CD4-positive, alpha-beta T cell treated with Interleukin-10 for 1 hour (primary cell): ENCODE data around the gene ADAM10.

ENCODE experiments used
- DNase-seq: peaks from one replicate; pipeline ENCODE4 v3.0.0-alpha.2; 2020

Gene ADAM10

DNA sequence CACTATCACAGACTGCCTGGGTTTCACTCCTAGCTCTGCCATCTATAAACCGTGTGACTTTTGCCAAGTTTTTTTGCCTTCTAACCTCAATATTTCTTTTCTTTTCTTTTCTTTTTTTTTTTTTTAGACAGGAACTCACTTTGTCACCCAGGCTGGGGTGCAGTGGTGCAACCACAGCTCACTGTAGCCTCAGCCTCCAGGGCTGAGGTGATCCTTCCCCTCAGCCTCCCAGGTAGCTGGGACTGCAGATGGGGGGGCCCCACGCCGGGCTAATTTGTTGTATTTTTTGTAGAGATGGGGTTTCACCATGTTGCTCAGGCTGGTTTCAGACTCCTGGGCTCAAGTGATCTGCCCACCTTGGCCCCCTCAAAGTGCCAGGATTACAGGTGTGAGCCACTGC lies 3.2 kb upstream of the ADAM10 start:
- DNase-seq = no peak

DNA sequence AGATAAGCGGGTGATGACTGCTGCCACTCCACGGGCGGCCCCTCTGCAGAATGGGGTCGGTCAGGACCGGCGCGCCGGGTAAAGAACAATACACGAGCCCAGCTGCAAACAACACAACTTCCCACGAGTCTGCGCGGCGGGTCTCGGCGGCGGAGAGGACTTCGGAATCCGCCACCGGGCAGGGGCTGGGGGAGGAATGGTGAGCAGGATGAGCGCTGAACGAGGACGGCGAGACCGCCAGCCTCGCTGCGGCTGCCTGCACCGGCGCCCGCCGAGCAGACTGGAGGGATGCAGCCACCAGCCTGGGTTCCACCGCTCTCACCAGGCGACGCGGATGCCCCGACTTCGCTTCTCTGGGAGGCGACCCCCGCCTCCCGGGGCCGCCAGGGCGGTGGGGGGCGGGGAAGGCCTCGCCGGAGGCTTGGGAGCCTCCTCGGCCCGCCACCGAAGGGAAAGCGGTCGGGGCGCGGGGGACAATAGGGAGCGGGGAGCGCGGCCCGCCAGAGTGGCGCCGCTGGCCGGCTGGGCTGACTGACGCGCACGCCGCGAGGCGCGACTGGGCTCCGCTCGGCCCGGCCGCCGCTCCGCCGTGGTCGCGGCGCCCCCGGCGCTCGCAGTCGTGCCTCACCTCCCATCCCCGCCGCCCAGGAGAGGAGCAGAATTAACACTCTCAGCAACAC lies 515 bp downstream of the ADAM10 start:
- DNase-seq = peak; percentile 33

DNA sequence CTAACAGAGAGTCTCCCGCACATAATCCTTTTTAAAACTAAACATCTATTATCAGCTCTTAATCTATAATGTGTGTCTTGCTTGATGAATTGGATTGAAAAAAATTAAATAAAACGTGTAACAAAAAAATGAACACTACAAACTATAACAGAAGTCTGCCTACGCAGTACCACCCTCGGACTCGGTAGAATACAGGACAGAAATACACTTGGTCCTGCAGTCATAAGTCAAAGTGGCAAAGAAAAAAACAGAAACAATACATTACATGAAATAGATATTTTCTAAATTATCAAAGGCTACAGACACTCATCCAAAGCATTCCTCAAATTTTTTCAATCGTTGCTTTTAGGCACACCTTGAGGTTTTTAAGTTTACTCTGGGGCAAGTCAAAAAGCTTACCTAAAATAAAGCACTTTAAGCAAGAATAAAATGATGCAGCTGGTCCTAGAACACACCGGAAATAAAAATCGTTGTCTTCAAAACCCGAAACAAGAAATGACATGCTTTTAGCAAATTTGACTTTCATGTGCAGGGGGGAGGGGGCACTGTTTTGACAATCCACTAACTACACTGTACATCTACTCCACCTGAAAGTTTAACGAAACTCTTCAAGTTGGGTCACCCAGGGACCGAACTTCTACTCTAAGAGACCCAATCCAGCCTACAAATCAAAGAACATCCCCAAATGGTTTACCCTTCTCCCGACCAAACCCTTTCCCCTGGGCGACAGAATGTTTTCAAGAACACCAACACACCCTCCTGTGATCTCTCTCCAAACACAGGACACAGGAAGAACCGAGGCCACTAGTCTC lies 1.3 kb downstream of the ADAM10 start:
- DNase-seq = peak; percentile 43

DNA sequence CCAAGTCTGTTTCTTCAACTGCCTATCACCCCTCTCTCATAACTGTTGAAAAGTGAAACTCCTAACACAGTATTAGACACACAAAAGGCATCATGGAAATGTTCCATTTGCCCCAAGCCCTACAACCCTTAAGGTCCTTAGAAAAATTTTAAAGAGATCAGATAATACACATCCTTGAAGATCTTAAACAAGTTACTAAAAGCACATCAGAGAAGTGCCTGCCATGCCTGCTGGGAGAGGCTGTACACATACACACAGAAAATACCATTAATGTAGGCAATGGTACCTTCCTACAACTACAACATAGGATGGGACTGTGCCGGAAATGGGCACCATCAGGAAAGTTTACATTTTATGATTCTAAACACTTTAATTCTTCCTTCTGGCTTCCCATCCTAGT lies 3.3 kb downstream of the ADAM10 start:
- no peak for DNase-seq

DNA sequence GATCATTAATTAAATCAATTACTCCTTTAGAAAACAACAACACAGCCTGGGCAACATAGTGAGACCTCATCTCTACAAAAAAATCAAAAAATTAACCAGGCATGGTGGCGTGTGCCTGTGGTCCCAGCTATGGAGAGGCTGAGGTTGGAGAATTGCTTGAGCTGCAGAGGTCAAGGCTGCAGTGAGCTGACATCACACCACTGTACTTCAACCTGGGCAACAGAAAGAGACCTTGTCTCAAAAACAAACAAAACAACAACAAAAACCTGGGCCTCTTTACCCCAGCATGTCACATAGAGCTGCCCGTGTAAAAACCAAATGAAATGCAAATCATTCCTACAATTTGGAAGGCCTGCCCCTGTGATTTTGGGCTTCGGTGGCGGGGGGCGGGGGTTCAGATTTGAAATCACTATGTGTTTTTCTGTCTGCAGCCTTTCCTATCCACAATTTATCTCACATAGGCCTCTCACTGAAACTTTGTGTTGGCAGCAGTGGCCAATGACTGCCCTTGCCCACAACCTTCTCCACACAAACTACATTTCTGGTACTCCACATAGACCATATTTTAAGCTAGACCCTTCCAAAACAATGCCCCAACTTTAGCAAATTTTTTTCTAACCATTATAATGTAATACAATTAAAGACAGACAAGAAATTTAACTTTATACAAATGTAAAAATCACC lies 6.5 kb downstream of the ADAM10 start:
- no peak for DNase-seq

DNA sequence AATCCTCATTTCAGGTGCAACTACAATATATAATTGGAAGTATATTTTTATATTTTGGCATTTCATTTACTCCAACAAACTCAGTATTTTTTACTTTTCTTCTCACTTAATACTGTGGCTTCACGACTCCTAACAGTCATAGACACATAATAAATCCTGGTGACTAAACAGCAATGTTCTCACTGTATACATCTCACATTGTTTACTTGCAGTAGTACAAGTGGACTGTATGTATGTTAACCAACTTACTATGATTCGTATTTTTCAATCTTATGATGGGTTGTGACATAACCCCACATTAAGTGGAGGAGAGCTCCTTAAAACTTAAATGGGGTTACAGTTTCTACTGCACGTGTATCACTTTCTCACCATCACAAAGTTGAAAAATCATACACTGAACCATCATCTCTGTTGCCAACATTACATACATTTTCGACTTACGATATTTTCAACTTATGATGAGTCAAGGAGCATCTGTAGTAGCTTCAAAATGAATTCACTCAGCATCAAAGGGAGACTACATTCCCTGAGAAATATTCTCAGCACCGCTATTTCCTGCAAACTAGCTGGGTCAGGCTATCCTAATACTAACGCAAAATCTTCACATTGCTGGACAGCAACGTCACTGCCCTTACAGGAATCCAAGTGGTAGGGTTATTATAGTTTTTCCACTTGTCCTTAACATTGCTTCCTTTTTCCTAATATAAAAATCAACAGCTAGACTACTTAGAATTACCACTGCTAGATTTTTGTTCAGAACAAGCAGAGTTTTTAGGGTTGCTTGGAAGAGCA lies 7.3 kb downstream of the ADAM10 start:
- DNase-seq = no peak

DNA sequence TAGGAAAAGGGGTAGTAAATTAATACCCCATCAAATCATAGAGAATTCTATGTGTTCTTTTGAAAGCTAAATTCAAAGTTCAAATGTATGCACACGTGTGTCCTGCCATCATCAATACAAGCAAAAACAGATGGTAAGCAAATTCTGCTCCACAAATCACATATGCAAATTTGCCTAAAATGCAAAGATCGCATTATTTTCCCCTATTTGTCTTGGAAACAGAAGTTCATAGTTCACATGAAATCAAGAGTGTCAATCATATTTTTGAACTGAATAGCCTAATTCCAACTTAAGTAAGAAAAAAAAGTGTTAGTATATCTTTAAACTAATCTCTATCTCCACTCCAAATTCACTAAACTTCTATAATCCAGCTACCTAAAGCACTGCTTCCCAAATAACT lies 8.5 kb downstream of the ADAM10 start:
- DNase-seq = no peak

DNA sequence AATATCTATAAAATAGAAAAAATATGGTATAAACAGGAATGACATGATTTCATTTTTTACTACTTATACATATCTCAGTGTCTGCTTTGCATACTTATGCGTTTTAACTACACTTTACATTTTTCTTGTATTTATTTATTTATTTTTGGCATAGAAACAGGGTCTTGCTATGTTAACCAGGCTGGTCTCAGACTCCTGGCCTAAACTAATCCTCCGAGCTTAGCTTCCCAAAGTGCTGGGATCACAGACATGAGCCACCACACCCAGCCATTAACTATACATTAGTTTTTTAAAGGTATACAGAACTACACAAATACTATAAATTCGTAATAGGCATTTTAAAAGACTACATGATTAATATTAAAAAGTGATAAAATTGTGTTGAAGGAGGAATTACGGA lies 9.1 kb downstream of the ADAM10 start:
- DNase-seq = no peak

DNA sequence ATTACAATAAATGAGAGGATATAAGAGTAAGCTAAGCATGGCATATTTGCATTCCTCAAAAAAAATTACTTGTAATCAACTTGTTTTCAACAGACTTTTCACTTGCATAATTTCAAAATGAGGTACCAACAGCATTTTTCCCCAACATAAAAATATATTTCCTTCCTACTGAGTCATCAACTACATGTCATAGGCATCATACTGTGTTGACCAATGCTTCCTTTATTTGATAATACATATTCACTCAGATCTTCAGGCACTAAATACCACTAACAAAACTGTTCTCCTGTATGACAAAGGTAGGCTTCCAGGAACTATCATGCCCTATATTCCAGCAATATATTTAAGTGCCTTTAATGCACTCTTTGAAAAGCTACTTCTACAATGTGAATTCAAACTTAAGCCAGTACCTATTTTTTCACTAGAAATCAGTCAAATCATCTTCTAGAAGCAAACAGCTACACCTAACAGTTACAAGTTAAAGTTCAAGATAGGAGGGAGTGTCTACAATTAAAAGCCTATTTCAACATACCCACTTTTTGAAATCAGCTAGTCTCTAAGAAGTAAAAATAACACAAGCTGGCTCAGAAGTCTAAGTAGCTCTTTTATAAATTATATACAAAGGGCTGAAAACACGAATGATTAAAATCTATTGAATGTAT lies 11.3 kb downstream of the ADAM10 start:
- no peak for DNase-seq

DNA sequence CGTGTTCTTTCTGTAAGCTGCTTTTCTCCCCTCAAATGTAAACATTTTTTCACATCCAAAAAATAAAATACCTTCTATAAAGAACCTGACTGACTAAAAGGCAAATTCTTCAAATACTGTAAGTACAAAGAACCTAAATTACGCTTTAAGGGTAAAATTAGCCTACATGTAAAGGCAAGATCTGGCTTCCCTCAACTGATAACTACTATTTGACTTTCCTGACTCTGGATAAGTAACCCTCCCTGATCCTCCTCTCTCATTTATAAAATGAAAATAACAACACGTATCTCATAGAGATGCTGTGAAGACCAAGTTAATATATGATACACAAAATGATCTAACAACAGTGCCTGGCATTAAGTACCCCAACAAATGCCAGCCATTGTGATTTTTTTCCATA lies 12.2 kb downstream of the ADAM10 start:
- no peak for DNase-seq

DNA sequence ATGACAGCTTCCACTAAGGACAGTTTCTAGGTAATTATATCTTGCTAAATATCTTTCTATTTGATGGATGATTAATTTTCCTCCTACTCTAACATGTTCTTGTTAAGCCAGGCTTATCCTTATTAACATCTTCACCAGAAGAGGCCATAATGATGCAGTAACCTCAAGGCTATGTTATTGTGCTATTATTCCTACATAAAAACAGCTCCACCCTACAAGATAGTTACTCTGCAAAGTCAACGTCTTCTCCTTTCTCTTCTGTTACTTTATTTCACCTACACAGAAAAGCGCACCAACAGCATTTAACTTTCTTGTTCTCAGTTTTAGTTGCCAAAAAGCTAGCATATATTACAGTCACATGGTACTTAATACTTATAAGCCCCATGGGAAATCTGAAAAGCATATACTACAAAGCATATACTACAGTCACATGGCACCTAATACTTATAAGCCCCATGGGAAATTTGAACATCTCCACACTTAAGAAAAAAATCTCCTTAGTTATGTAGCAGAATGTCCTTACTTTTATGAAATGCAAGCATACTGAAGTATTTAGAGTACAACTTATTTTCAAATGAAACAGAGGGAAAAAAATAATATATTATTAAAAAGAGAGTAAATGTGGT lies 13.4 kb downstream of the ADAM10 start:
- no peak for DNase-seq

DNA sequence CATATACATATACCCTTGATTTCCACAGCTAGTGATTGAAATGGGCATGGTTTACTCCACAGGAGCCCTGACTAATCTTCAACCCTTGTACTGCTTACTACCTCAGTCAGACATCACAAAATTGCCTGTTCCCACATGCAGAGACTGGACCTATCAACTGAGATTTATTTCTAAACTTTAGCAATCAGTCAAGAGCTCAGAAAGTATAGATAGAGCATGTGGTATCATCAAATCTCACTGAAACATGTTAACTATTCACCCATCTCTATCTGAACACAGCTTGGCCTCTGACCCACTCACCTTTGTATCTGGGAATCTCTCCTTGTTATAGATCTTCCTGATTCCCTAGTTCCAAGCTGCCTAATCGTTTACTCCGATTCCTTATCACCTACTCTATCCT lies 14.6 kb downstream of the ADAM10 start:
- no peak for DNase-seq

DNA sequence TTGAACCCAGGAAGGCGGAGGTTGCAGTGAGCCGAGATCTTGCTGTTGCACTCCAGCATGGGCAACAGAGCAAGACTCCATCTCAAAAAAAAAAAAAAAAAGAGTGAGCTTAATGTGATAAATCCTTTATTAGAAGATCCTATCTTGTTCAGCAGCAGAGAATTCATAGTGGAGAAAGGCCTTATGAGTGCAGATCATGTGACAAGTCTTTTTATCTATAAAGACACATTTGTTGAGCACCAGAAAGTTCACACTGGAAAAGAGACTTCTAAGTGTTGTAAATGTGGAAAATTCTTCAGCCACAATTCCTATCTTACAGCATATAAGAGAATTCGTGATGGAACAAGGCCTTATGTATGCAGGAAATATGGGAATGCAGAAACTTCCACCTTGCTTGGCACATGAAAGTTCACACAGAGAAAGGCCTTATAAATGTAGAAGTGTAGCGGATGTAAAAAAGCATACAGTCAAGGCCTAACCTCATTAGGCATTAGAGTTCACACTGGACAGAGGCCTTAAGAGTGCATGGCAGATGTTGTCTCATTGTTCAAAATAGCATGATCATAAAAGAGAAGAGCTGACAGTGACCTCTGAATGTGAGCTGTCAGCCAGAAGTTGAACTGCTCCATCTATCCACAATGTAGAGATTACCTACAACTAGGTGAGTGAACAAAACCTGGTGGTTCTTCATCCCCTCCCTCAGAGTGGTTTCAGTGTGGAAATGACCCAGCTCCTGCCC lies 16.7 kb downstream of the ADAM10 start:
- DNase-seq = no peak

DNA sequence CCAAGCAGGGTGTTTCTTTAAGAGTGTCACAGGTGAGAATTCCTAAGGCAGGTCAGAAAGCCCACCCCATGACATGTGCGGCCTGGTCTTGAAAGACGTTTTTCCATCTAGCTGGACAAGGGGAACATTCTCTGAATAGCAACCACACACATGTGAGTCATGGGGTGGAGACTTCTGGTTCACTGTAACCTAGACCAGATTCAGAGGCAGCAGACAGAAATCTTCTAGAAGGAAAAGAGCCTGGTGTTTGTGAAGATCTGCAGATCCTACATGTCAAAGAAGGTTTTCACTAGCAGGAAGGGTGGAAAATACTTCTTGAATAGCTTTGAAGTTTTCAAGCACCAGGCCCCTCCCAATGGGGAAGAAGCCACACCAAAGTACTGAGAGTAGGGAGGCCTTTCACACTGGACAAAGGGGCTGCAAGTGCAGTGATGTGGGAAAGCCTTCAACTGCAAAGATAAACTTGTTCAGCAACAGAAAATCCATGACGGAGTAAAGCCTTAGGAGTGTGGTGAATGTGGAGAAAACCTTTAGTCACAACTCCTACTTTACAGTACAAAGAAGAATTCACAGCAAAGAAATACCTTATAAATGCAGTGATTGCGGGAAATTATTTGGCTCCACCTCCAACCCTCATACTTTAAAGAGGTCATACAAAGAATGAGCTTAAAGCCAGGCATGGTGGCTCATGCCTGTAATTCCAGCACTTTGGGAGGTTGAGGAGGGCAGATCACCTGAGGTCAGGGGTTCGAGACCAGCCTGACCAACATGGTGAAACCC lies 17.6 kb downstream of the ADAM10 start:
- no peak for DNase-seq

DNA sequence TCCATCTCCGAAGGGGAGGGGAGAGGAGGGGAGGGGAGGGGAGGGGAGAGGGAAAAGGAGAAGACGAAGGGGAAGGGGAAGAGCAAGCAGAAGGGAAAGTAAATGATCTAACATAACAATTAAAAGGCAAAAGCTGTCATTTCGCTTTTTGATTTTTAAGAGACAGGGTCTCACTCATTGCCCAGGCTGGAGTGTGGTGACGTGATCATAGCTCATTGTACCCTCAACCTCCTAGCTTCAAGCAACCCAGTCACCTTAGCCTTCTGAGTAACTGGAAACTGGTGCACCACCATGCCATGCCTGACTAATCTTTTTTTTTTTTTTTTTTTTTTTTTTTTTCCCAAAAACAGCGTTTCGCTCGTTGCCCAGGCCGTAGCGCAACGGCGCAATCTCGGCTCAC lies 22.6 kb downstream of the ADAM10 start:
- no peak for DNase-seq

DNA sequence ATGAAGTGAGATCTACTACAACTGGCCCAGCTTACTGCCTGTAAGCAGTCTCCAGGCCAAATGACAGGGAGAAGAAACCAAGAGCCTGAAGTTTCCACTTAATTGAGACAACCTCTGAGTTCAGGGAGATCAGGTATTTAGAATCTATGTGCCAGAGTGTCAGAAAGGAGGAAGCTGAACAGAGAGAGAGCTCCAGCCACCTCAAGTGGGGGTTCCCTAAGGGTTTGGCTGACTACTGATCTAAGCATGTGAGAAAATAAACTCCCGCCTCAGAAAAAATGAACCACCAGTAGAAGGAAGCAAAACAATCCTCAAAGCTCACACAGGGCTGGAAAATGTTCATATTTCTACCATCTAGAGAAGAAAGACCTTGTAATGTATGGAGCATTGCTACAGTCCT lies 25.0 kb downstream of the ADAM10 start:
- DNase-seq = no peak

DNA sequence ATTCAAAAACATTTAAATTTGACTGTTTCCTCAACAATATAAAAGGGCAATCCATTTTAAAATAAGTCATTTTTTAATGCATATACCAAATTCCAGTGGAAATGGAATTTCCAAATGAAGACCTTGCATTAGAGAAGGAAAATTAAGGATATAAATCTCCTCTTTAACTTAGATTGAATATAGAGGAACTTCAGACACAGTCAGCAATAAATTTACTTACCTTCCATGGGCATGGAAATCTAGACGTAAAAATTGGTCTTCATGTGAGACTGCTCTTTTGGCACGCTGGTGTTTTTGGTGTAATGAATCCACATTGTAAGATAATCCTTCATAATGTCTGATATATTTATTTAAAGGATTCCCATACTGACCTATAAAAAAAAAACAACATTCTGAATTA lies 32.1 kb downstream of the ADAM10 start:
- DNase-seq = no peak

DNA sequence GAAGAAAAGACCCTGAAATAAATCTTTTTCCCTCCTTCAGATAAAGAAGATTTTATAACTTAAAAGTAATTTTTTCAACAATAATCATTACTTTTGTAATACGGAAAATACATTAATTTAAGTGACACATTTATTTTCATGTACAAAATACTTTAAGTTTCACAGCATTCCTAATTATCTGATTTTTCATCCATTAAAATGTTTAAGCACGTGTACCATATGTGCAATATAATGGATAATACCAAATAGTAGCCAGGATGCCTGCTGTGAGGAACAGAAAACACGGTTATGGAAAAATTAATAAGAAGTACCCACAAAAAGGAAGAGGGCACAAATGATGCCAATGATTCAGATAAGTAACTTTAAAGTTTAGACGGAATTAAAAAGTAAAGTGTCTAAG lies 33.5 kb downstream of the ADAM10 start:
- no peak for DNase-seq

DNA sequence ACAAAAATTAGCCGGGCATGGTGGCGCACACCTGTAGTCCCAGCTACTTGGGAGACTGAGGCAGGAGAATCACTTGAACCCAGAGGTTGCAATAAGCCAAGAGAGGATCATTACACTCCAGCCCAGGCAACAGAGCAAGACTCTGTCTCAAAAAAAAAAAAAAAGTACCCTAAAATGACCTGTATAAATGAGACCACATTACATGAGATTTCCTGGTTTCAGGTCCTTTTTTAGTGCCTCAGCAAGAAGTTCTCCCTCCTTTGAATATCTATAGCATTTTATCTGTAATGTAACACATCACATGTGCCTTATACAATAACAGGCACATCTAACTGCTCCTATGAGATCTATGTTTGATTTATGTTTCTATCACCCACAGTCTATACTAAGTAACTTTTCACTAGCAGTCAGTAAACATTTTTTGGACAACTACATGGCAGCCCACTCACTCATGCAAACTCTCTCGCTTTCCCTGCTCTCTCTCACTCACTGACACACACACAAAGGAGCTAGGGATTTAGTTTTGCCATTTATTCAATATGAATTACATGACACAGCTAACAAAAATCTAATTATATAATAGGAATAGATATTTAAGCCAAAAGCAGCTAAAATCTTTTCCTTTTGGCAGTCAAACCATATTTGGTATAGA lies 34.1 kb downstream of the ADAM10 start:
- DNase-seq = no peak

DNA sequence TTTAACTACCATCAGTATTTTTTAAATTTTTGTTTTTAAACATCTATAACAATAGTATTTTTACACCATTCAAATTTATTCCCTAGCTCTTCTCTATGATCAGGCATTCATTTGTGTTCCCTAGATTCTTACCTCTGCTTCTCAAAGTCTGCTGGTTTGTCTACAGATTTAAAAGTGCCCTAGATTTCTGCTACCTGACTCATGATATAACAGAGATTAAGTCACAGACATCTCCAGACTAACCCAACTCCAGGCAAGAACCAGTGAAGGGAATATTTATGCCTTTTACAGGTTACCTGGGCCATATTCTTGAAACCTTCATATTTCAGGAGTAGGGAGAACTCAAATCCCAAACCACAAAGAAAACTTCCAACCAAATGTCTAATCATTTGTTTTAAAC lies 38.8 kb downstream of the ADAM10 start:
- DNase-seq = no peak
